ENCODE results near the gene GLRA3.

DNA sequence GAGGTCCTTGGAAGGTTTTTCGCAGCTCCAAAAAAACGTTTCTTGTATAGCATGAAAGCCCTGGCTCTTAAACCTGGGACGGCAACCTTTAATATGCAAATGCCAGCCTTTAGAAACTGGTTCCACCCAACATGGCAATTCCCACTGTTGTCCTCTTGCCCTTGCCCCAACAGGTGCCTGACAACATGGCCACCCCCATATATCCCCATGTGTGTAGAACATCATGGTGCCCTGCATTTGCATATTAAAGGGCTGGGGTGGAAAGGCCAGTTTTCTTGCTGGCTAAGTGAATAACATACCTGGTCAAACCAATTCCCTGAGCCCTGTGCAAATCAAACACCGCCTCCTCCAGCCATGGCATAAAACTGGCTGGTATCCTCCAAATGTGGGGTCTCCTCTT lies 26.0 kb upstream of the GLRA3 start:
- TF ChIP-seq, protein P1, sequence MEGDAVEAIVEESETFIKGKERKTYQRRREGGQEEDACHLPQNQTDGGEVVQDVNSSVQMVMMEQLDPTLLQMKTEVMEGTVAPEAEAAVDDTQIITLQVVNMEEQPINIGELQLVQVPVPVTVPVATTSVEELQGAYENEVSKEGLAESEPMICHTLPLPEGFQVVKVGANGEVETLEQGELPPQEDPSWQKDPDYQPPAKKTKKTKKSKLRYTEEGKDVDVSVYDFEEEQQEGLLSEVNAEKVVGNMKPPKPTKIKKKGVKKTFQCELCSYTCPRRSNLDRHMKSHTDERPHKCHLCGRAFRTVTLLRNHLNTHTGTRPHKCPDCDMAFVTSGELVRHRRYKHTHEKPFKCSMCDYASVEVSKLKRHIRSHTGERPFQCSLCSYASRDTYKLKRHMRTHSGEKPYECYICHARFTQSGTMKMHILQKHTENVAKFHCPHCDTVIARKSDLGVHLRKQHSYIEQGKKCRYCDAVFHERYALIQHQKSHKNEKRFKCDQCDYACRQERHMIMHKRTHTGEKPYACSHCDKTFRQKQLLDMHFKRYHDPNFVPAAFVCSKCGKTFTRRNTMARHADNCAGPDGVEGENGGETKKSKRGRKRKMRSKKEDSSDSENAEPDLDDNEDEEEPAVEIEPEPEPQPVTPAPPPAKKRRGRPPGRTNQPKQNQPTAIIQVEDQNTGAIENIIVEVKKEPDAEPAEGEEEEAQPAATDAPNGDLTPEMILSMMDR (IDR thresholded peaks at IDR 0.05 in 4 of 5, conservative IDR thresholded peaks at IDR 0.05 in 1 of 5): no peak
- no peak for TF ChIP-seq POLR2A (IDR thresholded peaks at IDR 0.05)
